Measurements from ENCODE around the gene UCK2. TPM values are rescaled to one million over a fixed set of nuclear protein-coding genes. Genes with fewer than 3 reads are reported as not detected.

The UCK2 gene
- total RNA-seq, 1 donor from 2014 or later = 66.7 TPM

DNA sequence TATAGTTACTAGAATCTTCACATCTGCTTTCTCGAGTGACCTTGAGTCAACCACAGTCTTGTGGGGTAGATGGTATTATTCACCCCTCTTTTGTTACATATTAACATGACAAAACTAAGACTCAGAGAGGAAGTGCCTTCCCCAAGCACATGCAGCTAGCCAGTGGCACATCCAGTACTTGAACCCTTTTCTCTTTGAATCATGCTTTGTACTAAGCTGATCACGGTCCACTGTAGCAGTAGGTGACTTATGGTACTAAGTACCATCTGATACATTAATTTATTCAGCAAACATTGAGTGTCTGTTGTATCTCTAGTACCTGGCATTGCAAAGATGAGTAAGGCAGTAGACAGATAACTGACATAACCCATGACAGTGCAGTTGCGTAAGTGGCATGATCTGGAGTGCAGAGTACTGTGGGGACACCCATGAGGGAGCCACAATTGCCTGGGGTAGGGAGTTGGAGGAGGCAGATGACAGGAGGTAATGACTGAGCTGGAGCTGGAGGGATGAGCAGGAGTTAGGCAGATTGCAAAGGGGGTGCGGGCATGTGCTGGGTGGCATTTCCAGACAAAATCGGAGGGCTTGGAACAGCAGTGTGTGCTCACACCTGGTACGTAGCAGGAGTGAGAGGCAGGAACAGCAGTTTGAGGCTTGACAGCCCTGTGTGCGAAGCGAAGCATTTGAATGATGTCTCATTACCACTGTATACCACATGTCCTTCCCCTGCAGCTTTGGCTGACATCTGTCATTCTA, 29.8 kb downstream of the UCK2 start:
- Mint-ChIP-seq H3K27ac (ENCODE audit: unreplicated experiment) (no peak overlapping the region), H3K9me3 (no peaks in the 10 kb centered on the region), H3K4me1 (peaks cover 62% of the 10 kb centered on the region), H3K27me3 (ENCODE audit: low read depth) (no peaks in the 10 kb centered on the region), H3K4me3 (no peak overlapping the region), H3K36me3 (ENCODE audit: low read depth) (peaks cover 6% of the 10 kb centered on the region)
- TF ChIP-seq, protein P1, sequence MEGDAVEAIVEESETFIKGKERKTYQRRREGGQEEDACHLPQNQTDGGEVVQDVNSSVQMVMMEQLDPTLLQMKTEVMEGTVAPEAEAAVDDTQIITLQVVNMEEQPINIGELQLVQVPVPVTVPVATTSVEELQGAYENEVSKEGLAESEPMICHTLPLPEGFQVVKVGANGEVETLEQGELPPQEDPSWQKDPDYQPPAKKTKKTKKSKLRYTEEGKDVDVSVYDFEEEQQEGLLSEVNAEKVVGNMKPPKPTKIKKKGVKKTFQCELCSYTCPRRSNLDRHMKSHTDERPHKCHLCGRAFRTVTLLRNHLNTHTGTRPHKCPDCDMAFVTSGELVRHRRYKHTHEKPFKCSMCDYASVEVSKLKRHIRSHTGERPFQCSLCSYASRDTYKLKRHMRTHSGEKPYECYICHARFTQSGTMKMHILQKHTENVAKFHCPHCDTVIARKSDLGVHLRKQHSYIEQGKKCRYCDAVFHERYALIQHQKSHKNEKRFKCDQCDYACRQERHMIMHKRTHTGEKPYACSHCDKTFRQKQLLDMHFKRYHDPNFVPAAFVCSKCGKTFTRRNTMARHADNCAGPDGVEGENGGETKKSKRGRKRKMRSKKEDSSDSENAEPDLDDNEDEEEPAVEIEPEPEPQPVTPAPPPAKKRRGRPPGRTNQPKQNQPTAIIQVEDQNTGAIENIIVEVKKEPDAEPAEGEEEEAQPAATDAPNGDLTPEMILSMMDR (conservative IDR thresholded peaks at IDR 0.05) = no peak
- no peak for DNase-seq (ENCODE audit: low read depth, low spot score)

DNA sequence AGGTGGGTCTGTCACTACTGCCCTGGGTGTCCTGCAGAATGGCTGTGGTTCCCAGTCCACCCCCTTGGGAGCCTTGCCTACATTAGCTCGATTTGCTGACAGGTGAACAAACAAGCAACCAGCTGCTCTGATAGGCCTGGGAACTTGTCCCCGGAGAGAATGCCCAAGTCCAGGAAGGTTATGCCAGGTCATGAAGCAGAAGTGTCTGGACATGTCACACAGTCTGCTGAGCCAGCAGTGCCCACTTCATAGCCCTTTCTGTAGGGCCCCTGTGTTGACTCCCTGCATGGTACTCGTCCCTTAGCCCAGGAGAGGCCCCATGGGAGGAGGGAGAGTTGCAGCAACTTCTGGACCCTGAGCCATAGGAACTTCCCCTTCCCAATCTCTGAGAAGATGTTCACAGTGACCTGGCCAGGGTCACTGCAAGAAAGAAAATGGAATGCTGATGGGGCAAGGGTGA, 31.0 kb downstream of the UCK2 start:
- Mint-ChIP-seq H3K4me1 (peaks cover 64% of the 10 kb centered on the region), H3K27ac (ENCODE audit: unreplicated experiment) (peak overlapping the region; percentile 13), H3K4me3 (no peak overlapping the region), H3K36me3 (ENCODE audit: low read depth) (peaks cover 6% of the 10 kb centered on the region), H3K27me3 (ENCODE audit: low read depth) (no peaks in the 10 kb centered on the region), H3K9me3 (no peaks in the 10 kb centered on the region)
- TF ChIP-seq, protein P1 (conservative IDR thresholded peaks at IDR 0.05) = no peak
- no peak for DNase-seq (ENCODE audit: low read depth, low spot score)

DNA sequence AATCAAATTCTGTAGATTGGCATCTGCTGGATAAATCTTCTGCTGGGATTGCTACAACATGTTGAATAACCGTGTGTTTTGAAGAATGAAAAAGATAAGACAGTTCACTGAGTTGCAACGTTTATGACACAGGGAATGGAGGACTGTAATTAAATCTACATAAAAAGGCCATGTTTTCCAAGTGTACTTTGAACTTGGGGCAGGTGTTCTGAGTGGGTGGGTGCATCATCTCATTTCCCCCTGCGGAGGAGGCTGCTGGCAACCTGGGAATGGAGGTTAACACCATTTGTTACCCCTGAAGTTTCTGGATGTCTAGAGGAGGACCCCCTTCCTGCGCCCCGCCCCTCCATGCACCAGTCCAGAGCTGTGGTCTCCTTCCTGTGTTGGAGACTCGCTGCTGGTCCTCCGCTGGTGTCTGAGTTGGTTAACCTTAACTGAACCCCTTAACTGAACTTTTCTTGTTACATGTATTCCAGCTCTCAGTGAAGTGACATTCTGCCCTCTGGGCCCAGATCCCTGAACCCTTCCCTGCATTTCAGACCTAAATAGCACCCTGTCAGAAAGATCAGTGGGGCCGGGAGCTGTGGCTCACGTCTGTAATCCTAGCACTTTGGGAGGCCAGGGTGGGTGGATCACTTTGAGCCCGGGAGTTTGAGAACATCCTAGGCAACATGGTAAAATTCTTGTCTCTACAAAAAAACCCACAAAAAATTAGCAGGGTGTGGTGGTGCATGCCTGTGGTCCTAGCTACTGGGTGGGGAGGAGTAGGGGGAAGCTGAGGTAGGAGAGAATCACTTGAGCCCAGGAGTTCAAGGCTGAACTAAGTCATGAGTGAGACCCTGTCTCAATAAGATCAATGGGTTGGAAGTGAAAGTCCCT, 31.8 kb downstream of the UCK2 start:
- no peak overlapping the region for H3K4me3 Mint-ChIP-seq
- peaks cover 6% of the 10 kb centered on the region for H3K36me3 Mint-ChIP-seq (ENCODE audit: low read depth)
- peaks cover 58% of the 10 kb centered on the region for H3K4me1 Mint-ChIP-seq

DNA sequence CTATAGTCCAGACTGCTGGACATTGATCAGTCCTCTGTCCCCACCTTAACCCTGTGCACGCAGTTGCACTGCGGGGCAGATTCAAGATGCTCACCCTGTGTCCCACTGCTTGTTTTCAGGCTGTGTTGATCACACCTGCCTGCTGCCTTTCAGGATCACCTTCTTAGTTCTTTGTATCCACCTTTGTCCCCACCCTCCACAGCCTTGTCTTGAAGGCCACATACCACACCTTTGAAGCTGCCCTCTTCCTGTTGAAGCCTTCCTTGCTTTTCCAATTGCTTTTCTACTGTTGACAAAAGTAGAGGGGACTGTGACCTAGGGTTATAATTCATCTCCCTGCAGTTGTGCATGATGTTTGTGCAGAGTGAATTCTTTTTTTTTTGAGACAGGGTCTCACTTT, 32.7 kb downstream of the UCK2 start:
- Mint-ChIP-seq H3K9me3 (no peaks in the 10 kb centered on the region), H3K27ac (ENCODE audit: unreplicated experiment) (no peak overlapping the region), H3K27me3 (ENCODE audit: low read depth) (no peaks in the 10 kb centered on the region), H3K36me3 (ENCODE audit: low read depth) (peaks cover 6% of the 10 kb centered on the region), H3K4me3 (no peak overlapping the region), H3K4me1 (peaks cover 58% of the 10 kb centered on the region)
- DNase-seq (ENCODE audit: low read depth, low spot score) = no peak
- TF ChIP-seq, protein P1 (conservative IDR thresholded peaks at IDR 0.05) = no peak

More for the DNA sequence above, 31.8 kb downstream of the UCK2 start:
- H3K27me3 Mint-ChIP-seq (ENCODE audit: low read depth) = no peaks in the 10 kb centered on the region
- H3K27ac Mint-ChIP-seq (ENCODE audit: unreplicated experiment) = no peak overlapping the region
- no peak for DNase-seq (ENCODE audit: low read depth, low spot score)
- TF ChIP-seq, protein P1 (conservative IDR thresholded peaks at IDR 0.05) = no peak
- H3K9me3 Mint-ChIP-seq = no peaks in the 10 kb centered on the region

DNA sequence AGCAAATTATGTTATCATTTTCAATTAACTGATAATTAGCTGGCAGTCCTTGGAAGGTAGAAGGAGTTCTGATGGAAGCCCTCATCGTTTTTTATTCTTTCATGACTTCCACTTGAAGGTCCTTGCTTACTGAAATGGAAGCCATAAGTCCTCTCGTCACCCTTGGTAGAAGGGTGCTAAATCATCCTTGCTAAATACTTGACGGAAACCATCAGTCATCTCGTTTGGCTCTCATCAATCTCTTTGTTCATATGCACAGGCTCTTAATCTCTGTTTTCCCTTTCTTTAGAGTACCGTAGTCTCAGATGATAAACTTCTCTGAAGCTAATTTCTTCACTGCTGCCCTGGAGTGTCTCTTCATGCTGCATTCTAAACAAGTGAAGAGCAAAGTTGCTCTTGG, 34.5 kb downstream of the UCK2 start:
- Mint-ChIP-seq H3K4me3 (no peak overlapping the region), H3K27ac (ENCODE audit: unreplicated experiment) (no peak overlapping the region), H3K4me1 (peaks cover 46% of the 10 kb centered on the region), H3K36me3 (ENCODE audit: low read depth) (peaks cover 6% of the 10 kb centered on the region), H3K9me3 (no peaks in the 10 kb centered on the region), H3K27me3 (ENCODE audit: low read depth) (no peaks in the 10 kb centered on the region)
- no peak for DNase-seq (ENCODE audit: low read depth, low spot score)
- TF ChIP-seq, protein P1 (conservative IDR thresholded peaks at IDR 0.05) = no peak
